8988T (cell line): ENCODE data around the gene PCDHGA2.
"Not testable (repeated sequence)": the region's sequence is repeated elsewhere in the genome, so short reads cannot be mapped to it uniquely, and the experiment has no call there.

ENCODE experiments used
- DNase-seq: peaks from one replicate; pipeline ENCODE4 v3.0.0; 2011

Gene PCDHGA2

DNA sequence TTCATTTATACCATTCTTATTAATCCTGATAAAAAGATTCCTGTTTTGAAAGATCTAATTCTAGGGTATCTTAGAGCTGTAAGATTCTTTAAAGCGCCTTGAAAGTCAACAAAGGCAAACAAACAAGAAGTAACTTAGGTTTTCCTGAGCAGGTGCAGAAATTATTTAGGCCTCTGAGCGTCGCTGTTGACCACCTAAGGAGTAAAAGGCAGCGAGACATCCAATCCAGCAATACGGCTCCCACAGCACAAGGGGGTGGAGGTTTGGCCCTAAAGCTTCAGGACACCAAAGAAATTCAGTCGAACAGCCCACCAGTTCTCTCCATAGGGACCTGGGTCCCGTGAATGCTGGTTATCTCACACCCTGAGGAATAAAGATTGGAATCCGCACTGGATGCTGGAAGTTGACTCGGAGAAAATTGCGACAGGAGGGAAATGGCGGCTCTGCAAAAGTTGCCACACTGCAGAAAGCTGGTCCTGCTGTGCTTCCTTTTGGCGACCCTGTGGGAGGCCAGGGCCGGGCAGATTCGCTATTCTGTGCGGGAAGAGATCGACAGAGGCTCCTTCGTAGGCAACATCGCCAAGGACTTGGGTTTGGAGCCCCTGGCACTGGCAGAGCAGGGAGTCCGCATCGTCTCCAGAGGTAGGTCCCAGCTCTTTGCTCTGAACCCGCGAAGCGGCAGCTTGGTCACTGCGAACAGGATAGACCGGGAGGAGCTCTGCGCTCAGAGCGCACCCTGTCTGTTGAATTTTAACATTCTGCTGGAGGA, at the start of gene PCDHGA2:
Gene PCDHGA2, plus strand, starts transcription at position 223 of the 769 bp plus-strand sequence.
- DNase-seq = no peak

DNA sequence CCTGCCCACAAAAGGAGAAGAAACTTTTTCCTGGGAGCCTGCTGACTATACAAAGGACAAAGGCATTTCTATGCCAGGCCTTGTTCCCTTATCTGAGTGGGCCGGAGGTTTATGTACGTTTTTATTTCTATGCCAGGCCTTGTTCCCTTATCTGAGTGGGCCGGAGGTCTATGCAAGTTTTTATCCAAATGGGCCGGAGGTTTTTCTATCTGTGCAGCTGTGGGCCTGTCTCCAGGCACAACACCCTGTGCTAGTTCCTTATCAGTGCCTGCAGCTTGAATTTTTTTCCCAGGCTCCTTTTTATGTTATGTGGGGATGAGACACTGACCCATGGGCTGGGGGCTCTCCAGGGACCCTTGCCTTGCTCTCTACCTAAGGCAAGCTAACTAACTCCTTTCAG, 40.2 kb upstream of the PCDHGA2 start:
- no peak for DNase-seq

DNA sequence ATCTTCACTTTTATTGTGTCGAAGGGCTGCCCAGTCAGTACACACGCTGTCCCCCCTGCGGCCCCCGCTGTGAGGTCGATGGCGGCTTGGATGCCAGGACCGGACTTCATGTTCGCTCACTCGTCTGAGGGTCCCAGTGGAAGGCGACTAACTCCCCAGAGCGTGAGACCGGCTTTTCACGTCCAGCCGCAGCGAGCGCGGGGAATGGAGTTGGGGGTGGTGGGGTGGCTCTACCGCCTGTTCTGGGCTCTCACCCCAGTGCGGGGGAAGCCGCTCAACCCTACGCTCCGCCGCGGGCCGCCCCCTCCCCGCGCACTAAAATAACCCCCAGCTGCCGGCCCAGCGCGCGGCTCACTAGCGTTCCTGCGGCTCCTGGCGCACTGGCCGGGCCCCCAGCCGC, 34.8 kb upstream of the PCDHGA2 start, which contains the start of gene SLC25A2:
Gene SLC25A2, minus strand, starts transcription at position 294 of the 400 bp plus-strand sequence. Its CDS starts 184 bp downstream, at position 110.
- no peak for DNase-seq

DNA sequence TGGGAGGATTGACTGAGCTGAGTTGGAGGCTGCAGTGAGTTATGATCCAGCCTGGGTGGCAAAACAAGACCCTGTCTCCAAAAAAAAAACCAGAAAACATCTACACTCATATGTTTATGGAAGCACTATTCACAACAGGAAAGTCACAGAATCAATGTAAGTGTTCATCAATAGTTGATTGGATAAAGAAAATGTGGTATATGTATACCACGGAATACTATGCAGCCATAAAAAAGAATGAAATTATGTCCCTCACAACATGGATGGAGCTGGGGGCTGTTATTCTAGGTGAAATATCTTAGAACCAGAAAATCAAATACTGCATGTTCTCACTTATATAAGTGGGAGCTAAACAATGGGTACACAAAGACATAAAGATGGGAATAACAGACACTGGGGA, 31.9 kb upstream of the PCDHGA2 start:
- DNase-seq = no peak

DNA sequence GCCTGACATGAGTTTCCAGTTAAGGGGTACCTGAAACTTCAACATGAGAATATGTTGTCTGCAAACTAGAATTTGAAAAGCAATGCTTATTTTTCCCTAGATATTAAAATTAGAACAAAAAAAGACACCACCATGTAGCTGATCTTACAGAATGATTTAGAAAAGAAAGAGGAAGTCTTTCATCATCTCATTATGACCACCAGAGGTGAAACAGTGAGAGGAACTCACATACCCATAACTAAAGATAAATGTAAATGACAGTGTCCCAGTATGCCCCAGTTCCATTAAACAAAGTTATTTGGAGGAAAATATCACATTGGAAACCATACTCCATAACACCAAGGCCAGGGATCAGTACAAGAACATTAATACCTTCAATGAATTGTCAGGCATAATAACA, 24.8 kb upstream of the PCDHGA2 start:
- no peak for DNase-seq

DNA sequence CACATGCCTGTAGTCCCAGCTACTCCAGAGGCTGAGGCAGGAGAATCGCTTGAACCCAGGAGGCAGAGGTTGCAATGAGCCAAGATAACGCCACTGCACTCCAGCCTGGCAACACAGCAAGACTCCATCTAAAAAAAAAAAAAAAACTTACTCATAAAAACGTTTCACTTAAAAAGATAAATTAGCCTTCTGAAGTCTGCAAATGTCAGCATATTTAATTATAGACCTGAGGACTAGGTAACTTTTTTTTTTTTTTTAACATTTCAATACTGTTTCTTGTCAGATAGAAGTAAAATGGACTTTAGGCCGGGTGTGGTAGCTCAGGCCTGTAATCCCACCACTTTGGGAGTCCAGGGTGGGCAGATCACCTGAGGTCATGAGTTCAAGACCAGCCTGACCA, 21.6 kb upstream of the PCDHGA2 start:
- not testable (repeated sequence) for DNase-seq

DNA sequence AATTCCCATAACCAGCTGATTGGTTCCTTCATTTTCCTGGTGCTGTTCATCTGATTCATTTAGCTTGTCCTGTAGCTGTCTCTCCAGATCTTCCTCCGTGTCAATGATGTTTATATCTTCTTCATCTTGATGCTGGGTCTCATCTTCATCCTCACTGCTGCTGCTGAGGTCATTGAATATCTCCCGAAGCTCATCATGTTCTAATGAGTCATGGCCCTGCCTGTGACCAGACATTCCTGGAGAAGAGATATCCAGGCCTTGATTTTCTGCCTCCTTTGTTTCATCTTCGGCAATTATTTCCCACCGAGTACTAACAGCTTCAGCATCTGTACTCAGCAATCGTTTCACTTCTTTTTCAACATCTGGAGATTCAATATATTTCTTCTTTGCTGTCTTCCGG, 19.4 kb upstream of the PCDHGA2 start:
- DNase-seq = no peak

DNA sequence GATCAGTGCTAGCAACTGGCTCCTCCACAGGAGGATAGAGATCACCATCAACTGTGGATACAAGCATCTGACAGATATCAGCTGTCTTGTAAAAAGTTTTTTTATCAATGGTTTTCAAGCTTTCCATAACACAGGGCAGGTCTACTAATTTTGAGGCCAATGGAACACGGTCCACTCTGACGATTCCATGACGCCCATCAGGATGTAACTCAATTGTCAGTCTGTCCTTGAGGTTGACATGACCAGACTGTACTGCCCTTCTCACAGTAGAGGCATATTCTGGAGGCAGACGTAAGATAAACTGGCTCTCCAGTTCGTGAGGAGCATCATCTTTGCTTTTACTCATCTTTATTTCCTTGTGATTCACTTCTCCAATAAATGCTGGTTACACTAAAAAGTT, 18.9 kb upstream of the PCDHGA2 start:
- DNase-seq = no peak

DNA sequence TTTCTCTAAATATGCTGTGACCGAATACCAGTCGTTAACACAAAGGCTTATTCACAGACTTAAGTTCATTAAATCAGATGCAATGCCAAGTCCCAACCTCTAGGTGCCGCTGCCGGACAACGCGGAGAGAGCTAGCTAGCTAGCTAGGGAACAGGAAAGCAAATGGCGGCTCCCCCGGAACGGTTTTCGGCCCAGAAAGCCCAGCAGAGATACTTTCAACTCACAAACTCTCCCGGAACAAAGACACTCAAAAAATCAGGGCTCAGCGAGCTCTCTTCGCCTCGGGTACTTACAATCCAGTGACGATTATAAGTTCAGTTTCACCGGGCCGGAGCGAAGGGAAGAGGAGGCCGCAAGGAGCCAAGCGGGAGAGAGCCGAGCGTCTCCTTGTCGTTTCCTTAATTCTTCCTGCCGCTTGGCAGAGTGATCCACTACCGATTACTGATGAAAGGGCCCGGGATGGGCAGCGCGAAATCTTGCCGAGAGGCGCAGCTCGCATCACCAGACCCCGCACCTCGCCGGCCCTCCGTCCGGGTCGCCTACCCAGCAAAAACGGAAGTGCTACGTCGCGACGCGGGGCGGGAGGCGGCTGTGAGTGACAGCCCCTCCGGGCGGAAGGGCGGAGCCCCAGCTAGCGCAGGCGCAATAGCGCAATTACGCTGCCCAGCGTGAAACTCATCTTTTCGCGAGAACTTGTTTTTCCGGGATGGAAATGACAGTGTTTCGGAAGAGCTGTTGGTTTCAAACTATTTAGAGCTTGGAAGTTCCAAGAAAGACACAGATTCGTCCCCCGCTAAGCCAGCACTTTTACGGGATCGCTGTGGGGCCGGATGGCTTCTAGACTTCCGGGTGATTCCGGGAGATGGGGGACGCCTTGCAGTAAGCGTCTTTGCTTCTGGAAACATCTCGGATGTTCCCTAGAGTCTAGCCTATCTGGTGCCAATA, 18.1 kb upstream of the PCDHGA2 start, which contains the start of gene TAF7:
Gene TAF7, minus strand, starts transcription at position 560 of the 945 bp plus-strand sequence. CDS start 740 bp downstream, outside the sequence.
- DNase-seq = peak; percentile 57

DNA sequence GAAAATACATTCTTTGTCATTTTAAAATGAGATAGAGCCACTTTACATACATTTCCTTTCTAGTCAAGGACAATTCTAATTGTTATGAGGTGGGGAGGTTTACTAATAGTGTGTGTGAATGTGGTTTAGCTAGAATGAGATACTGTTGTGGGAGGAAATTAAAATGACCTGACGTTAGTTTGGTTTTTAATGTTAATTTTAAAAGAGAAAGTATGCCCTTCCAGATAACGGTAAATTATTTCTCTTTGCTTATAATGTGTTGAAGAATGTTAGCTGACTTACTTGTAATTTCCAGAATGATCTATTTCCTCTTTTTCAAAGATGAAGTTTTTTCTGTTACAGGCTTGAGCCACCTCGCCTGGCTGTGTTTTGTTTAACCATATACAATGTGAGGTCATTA, 16.3 kb upstream of the PCDHGA2 start:
- DNase-seq = no peak

DNA sequence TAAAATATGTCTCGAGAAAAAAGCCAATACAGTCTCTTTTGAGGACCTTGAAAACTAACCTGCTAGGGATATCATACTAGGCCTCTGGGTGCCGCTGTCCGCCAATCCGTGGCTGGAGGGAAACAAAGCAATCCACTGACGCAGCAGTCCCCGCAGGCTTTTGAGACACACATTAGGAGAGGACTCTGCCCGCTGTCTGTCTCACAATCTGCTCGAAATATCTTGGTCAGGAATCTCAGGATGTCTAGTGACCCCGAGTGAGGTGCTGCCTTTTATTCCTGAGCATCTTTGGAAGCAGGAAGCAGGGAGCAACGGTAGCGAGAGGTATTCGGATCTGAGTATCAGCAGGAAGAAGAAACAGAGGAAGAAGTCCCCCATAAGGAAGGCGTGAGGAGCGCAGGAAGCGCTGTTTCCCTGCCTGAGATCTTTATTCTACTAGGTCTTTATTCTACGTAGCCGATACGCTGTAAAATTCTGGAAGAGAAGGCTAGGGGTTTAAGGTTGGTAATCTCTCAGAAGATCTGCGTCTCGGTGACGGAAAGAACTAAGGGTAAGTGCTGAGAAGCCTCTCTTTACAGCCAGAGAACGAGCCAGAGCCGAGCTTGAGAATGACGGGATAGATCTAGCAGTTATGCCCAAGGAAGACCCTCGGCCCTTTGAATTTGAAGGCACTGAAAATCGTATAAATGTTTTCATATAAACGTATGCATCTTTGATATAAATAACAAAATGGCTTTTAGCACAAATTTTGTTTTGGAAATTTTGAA, 12.3 kb upstream of the PCDHGA2 start:
- DNase-seq = no peak

DNA sequence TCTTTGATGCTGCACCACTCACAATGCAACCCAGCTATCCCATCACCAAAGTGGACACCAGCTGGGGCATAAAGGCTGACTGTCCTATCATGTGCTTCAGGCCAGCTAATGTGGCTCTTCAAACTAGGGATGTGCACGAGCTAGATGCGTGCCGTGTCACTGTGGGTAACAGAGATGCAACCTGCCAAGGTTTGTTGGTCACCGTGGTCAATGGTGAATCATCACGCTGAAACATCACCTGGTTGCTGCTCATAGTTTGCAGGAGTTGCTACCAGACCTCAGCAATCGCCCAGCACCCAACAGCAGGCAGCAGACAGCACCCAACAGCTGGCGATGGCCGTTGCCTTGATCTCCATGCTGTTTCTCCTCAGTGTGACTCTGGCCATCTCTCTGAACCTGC, 10.3 kb upstream of the PCDHGA2 start:
- no peak for DNase-seq

DNA sequence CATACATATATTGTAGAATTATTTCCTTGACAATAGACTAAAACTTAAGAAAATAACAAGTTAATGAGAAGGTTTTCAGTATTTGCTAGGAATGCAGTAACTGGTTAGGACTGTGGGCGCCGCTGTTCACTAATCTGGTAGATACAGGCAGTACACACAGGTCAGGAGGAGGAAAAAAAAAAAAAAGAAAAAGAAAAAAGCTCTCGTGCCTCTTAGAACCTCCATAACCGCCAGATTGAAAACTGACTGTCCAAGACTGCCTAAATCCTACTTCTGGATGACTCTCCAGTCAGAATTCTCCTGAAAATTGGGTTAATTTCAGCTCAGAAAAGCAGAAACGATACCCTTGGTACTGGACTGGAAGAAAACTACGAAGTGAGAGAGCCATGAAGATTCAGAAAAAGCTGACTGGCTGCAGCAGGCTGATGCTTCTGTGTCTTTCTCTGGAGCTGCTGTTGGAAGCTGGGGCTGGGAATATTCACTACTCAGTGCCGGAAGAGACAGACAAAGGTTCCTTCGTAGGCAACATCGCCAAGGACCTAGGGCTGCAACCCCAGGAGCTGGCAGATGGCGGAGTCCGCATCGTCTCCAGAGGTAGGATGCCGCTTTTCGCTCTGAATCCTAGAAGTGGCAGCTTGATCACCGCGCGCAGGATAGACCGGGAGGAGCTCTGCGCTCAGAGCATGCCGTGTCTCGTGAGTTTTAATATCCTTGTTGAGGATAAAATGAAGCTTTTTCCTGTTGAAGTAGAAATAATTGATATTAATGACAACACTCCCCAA, 8.1 kb upstream of the PCDHGA2 start, which contains the start of gene PCDHGA1:
Gene PCDHGA1, plus strand, starts transcription at position 216 of the 782 bp plus-strand sequence.
- no peak for DNase-seq

DNA sequence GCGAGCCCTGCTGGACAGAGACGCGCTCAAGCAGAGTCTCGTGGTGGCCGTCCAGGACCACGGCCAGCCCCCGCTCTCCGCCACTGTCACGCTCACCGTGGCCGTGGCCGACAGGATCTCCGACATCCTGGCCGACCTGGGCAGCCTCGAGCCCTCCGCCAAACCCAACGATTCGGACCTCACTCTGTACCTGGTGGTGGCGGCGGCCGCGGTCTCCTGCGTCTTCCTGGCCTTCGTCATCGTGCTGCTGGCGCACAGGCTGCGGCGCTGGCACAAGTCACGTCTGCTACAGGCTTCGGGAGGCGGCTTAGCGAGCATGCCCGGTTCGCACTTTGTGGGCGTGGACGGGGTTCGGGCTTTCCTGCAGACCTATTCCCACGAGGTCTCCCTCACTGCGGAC, 6.0 kb upstream of the PCDHGA2 start:
- not testable (repeated sequence) for DNase-seq

DNA sequence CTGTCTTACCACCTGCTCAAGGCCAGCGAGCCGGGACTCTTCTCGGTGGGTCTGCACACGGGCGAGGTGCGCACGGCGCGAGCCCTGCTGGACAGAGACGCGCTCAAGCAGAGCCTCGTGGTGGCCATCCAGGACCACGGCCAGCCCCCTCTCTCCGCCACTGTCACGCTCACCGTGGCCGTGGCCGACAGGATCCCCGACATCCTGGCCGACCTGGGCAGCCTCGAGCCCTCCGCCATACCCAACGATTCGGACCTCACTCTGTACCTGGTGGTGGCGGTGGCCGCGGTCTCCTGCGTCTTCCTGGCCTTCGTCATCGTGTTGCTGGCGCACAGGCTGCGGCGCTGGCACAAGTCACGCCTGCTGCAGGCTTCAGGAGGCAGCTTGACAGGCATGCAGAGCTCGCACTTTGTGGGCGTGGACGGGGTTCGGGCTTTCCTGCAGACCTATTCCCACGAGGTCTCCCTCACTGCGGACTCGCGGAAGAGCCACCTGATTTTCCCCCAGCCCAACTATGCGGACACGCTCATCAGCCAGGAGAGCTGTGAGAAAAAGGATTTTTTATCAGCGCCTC, 2.3 kb downstream of the PCDHGA2 start:
- DNase-seq = not testable (repeated sequence)

DNA sequence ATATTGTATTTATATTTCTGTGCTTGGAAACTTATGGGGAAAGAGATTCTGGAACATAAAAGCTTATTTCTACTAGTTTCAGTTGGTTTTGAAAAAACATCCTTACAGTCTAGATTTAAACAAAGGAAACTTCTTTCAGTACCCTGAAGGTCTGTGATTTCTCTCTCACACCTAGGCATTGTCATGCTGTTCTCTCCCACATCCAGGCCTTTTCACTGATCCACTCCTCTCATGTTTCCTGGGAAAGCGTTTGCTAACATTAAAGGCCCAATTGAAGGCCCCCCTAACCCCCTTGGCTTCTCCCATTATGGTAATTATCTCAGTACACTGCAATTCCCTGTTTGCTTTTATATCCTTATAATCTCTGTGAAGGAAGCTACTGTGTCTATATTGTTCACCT, 4.2 kb downstream of the PCDHGA2 start:
- no peak for DNase-seq

DNA sequence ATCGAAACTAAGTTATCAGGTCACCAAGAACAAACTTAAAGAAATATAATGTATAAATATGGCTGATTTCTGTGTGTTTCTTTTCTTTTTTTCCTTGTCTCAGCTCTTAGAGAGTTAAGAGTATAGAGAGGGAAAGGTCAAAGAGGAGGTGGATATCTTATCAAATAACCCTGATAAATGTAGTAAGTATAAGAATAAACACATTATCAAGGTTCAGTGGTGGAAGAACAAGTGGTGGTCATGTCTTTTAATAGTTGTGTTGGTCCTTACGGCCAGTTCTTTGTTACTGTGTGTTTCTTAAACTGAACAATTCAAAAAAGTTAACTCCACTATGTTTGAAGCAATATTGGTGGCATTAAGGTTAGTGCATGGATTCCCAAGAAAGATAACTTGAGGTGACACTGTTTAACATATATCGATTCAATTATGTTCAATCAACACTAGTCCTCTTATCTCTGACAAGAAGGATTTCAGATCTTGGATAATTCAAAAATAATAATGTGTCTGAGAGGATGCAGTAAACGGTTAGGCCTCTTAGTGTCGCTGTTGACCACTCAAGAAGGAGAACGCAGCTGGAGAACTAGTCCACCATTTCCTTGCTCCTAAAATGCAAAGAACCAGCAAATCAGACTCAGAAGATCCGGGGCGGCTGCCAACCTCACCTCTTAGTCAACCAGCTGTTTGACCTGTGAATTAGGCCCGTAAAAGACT, 4.8 kb downstream of the PCDHGA2 start, which contains the start of gene PCDHGA3:
Gene PCDHGA3, plus strand, starts transcription at position 588 of the 711 bp plus-strand sequence. CDS start 205 bp downstream, outside the sequence.
- peak; percentile 49 for DNase-seq

DNA sequence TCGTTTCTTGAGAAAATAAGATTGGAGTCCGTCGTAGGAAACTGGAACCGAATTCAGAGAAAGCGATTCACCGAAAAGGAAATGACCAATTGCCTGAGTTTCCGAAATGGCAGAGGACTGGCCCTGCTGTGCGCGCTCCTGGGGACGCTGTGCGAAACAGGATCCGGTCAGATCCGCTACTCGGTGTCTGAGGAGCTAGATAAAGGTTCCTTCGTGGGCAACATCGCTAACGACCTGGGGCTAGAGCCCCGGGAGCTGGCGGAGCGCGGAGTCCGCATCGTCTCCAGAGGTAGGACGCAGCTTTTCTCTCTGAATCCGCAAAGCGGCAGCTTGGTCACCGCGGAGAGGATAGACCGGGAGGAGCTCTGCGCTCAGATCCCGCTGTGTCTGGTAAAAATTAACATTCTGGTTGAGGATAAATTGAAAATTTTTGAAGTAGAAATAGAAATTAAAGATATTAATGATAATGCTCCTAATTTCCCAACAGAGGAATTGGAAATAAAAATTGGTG, 5.4 kb downstream of the PCDHGA2 start:
- DNase-seq = no peak

DNA sequence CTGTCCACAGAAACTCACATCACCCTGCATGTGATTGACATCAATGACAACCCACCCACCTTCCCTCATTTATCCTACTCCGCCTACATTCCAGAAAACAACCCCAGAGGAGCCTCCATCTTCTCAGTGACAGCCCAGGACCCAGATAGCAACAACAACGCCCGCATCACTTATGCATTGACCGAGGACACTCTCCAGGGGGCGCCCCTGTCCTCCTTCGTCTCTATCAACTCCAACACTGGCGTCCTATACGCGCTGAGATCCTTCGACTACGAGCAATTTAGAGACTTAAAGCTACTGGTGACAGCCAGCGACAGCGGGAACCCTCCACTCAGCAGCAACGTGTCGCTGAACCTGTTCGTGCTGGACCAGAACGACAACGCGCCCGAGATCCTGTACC, 6.8 kb downstream of the PCDHGA2 start:
- no peak for DNase-seq

DNA sequence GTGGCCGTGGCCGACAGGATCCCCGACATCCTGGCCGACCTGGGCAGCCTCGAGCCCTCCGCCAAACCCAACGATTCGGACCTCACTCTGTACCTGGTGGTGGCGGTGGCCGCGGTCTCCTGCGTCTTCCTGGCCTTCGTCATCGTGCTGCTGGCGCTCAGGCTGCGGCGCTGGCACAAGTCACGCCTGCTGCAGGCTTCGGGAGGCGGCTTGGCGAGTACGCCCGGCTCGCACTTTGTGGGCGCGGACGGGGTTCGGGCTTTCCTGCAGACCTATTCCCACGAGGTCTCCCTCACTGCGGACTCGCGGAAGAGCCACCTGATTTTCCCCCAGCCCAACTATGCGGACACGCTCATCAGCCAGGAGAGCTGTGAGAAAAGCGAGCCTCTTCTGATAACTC, 7.5 kb downstream of the PCDHGA2 start:
- not testable (repeated sequence) for DNase-seq
